AG04449 (cell line): ENCODE data around the gene ERBB2.

Source experiments
- CTCF ChIA-PET: fragments of 350-600 bp; formaldehyde crosslinking; extraction: SDS; loops from one replicate; lab custom pipeline; 2021; ENCODE audit warnings: antibody characterized with exemption; lab: Yijun Ruan, JAX
- POLR2A ChIA-PET: fragments of 400-600, 350-600 bp; formaldehyde crosslinking; extraction: SDS; loops from one replicate; lab custom pipeline; 2020; ENCODE audit warnings: antibody characterized with exemption, inconsistent platforms; lab: Yijun Ruan, JAX
- DNase-seq: peaks from one replicate; pipeline ENCODE4 v3.0.0-alpha.2; 2010; ENCODE audit warnings: low read depth, low spot score
- H3K4me3 ChIP-seq: 2 replicates; pipeline ENCODE4 v1.5.1; 2011; ENCODE audit warnings: low read depth, mild to moderate bottlenecking, control low read depth, low read length
- CTCF ChIP-seq: IDR thresholded peaks from one replicate; pipeline ENCODE4 v1.5.1; 2011; ENCODE audit warnings: mild to moderate bottlenecking, moderate library complexity, low read length, control low read depth, inconsistent platforms; ENCODE audit not compliant: insufficient read depth; ENCODE audit errors: missing control alignments

Gene ERBB2

GRCh38 chr17:39672522-39673334, 27.1 kb upstream of the ERBB2 start:
- CTCF ChIA-PET = interaction anchor here (0.9 to 9.2 kb wide), 11 partner anchors 8 to 125 kb away, joined by 3 to 237 read pairs (median 6); partner anchors contain the start of gene PPP1R1B
- no peak for TF ChIP-seq CTCF
- POLR2A ChIA-PET = interaction anchor here (0.5 to 1.6 kb wide), 2 partner anchors 10 to 58 kb away, joined by 3 read pairs; partner anchors contain the start of gene MIEN1

GRCh38 chr17:39673335-39674081, 26.4 kb upstream of the ERBB2 start:
- no peak for TF ChIP-seq CTCF
- CTCF ChIA-PET = interaction anchor here (1.5 to 9.2 kb wide), 5 partner anchors 12 to 51 kb away, joined by 3 to 237 read pairs (median 8); partner anchors contain the start of gene PPP1R1B
- no peak for DNase-seq
- POLR2A ChIA-PET = interaction anchor here (0.5 kb wide), 1 partner anchor 9 kb away, joined by 3 read pairs; no protein-coding TSS in a partner anchor
- no peak overlapping the region for H3K4me3 ChIP-seq

More at GRCh38 chr17:39672522-39673334, 27.1 kb upstream of the ERBB2 start:
- no peak overlapping the region for H3K4me3 ChIP-seq
- no peak for DNase-seq

- POLR2A ChIA-PET = no interaction called here
- no peak for DNase-seq
- H3K4me3 ChIP-seq = no peak overlapping the region
- TF ChIP-seq CTCF = no peak
- CTCF ChIA-PET = interaction anchor here (4.3 to 9.2 kb wide), 3 partner anchors 21 to 53 kb away, joined by 16 to 237 read pairs (median 55); partner anchors contain the start of gene PPP1R1B
Observed at GRCh38 chr17:39674179-39674578, 25.7 kb upstream of the ERBB2 start.

GRCh38 chr17:39674702-39675389, 25.0 kb upstream of the ERBB2 start:
- ChIA-PET POLR2A (interaction anchor here (1.1 kb wide), 1 partner anchor 25 kb away, joined by 4 read pairs; the partner anchor contains the start of gene ERBB2), CTCF (interaction anchor here (1.0 to 6.6 kb wide), 5 partner anchors 9 to 53 kb away, joined by 3 to 55 read pairs (median 16); partner anchors contain the start of gene TCAP)
- no peak for DNase-seq
- no peak for TF ChIP-seq CTCF
- no peak overlapping the region for H3K4me3 ChIP-seq

- H3K4me3 ChIP-seq = no peak overlapping the region
- POLR2A ChIA-PET = interaction anchor here (1.1 to 1.3 kb wide), 2 partner anchors 12 to 24 kb away, joined by 4 read pairs; partner anchors contain the start of genes ERBB2 and PGAP3
- TF ChIP-seq CTCF = no peak
- no peak for DNase-seq
- CTCF ChIA-PET = interaction anchor here (1.0 to 6.6 kb wide), 5 partner anchors 9 to 54 kb away, joined by 3 to 55 read pairs (median 16); partner anchors contain the start of gene TCAP
Observed at GRCh38 chr17:39675390-39676082, 24.3 kb upstream of the ERBB2 start.
